HFFc6 (cell line): ENCODE results near the gene USP9Y. TPM values are rescaled to one million over a fixed set of nuclear protein-coding genes. Genes with fewer than 3 reads are reported as not detected.

Source experiments
- DNase-seq: peaks from one replicate; pipeline ENCODE4 v3.0.0-alpha.2; 2018
- H3K27ac Mint-ChIP-seq: 2 replicates; pipeline ENCODE4 v1.8.0; 2020; ENCODE audit warnings: mild to moderate bottlenecking, mixed read lengths
- H3K27me3 Mint-ChIP-seq: 2 replicates; pipeline ENCODE4 v1.8.0; 2021; ENCODE audit warnings: mild to moderate bottlenecking, moderate library complexity, mixed read lengths; ENCODE audit not compliant: insufficient read depth
- H3K36me3 Mint-ChIP-seq: 2 replicates; pipeline ENCODE4 v1.8.0; 2021; ENCODE audit warnings: low read depth, mixed read lengths
- H3K4me1 Mint-ChIP-seq: 2 replicates; pipeline ENCODE4 v1.8.0; 2020; ENCODE audit warnings: low read depth, mixed read lengths
- H3K4me3 Mint-ChIP-seq: 2 replicates; pipeline ENCODE4 v1.8.0; 2020; ENCODE audit warnings: mild to moderate bottlenecking, moderate library complexity, mixed read lengths
- H3K9me3 Mint-ChIP-seq: 2 replicates; pipeline ENCODE4 v1.8.0; 2020; ENCODE audit warnings: mild to moderate bottlenecking, mixed read lengths
- CTCF ChIP-seq: fragments of 200-600 bp; sonication (generic); IDR thresholded peaks from 2 replicates; pipeline ENCODE4 v1.5.0; 2021; ENCODE audit warnings: antibody characterized with exemption, mild to moderate bottlenecking
- total RNA-seq, 6 experiments: library from RNA; stranded (reverse); fragmentation: NEBNext Ultra II Directional; extraction: Animal tissue kit (Norgen Biotek cat#: 25700); gene quantifications; 2 replicates in 1 of 6; 3 replicates in 5 of 6; pipeline ENCODE4 v1.2.3, GENCODE V29; 2021

Gene USP9Y
- total RNA-seq, 6 experiments from 2014 or later: 16.7 to 21.1 (median 17.4) TPM

GRCh38 chrY:12744091-12744490, 43.1 kb downstream of the USP9Y start:
- TF ChIP-seq CTCF: no peak
- H3K27ac Mint-ChIP-seq: no peak overlapping the region
- peaks cover 3% of the 10 kb centered on the region for H3K4me1 Mint-ChIP-seq
- no peaks in the 10 kb centered on the region for H3K9me3 Mint-ChIP-seq
- H3K27me3 Mint-ChIP-seq: no peaks in the 10 kb centered on the region; the same call in 1 of the 2 replicates
- peaks cover 14% of the 10 kb centered on the region for H3K36me3 Mint-ChIP-seq
- DNase-seq: no peak
- no peak overlapping the region for H3K4me3 Mint-ChIP-seq

GRCh38 chrY:12749293-12749692, 48.3 kb downstream of the USP9Y start:
- no peak for TF ChIP-seq CTCF
- no peak for DNase-seq
- peaks cover 16% of the 10 kb centered on the region for H3K4me1 Mint-ChIP-seq

GRCh38 chrY:12752856-12753255, 51.8 kb downstream of the USP9Y start:
- peaks cover 26% of the 10 kb centered on the region for H3K36me3 Mint-ChIP-seq
- H3K4me3 Mint-ChIP-seq: no peak overlapping the region
- H3K9me3 Mint-ChIP-seq: no peaks in the 10 kb centered on the region
- TF ChIP-seq CTCF: no peak
- H3K4me1 Mint-ChIP-seq: peaks cover 36% of the 10 kb centered on the region
- H3K27me3 Mint-ChIP-seq: no peaks in the 10 kb centered on the region; the same call in 1 of the 2 replicates
- no peak overlapping the region for H3K27ac Mint-ChIP-seq
- DNase-seq: no peak

More at GRCh38 chrY:12749293-12749692, 48.3 kb downstream of the USP9Y start:
- Mint-ChIP-seq H3K4me3 (no peak overlapping the region), H3K27ac (no peak overlapping the region), H3K36me3 (peaks cover 14% of the 10 kb centered on the region), H3K27me3 (no peaks in the 10 kb centered on the region; the same call in 1 of the 2 replicates), H3K9me3 (no peaks in the 10 kb centered on the region)

- peaks cover 13% of the 10 kb centered on the region for H3K36me3 Mint-ChIP-seq
- DNase-seq: peak; percentile 10
Measured at GRCh38 chrY:12756021-12756420, 55.0 kb downstream of the USP9Y start.

GRCh38 chrY:12765976-12766375, 64.9 kb downstream of the USP9Y start:
- peaks cover 15% of the 10 kb centered on the region; the same call in 1 of the 2 replicates for H3K4me1 Mint-ChIP-seq
- no peak overlapping the region for H3K4me3 Mint-ChIP-seq
- no peak for DNase-seq
- no peaks in the 10 kb centered on the region for H3K36me3 Mint-ChIP-seq
- no peak for TF ChIP-seq CTCF
- H3K27me3 Mint-ChIP-seq: no peaks in the 10 kb centered on the region
- no peak overlapping the region for H3K27ac Mint-ChIP-seq
- H3K9me3 Mint-ChIP-seq: no peaks in the 10 kb centered on the region

More at GRCh38 chrY:12756021-12756420, 55.0 kb downstream of the USP9Y start:
- Mint-ChIP-seq H3K27ac (peak overlapping the region; percentile 77), H3K4me3 (peak overlapping the region; percentile 49; the same call in 1 of the 2 replicates), H3K4me1 (peaks cover 27% of the 10 kb centered on the region), H3K9me3 (no peaks in the 10 kb centered on the region), H3K27me3 (no peaks in the 10 kb centered on the region)
- TF ChIP-seq CTCF: no peak
